CD4-positive, alpha-beta T cell treated with Interferon gamma for 1 hour (primary cell): ENCODE data around the gene CLIC4.
"Not testable (repeated sequence)": the region's sequence is repeated elsewhere in the genome, so short reads cannot be mapped to it uniquely, and the experiment has no call there.

ENCODE experiments used
- DNase-seq: peaks from one replicate; pipeline ENCODE4 v3.0.0-alpha.2; 2020

CLIC4 gene

GRCh38 chr1:24744911-24745710 lies at the start of gene CLIC4:
CLIC4 (plus strand) TSS chr1:24745447; CDS start chr1:24745554, 107 bp downstream.
- DNase-seq: peak; percentile 100

- DNase-seq: no peak
These were observed 49.0 kb upstream of the CLIC4 start for GRCh38 chr1:24696041-24696755.

- DNase-seq: no peak
These were observed 48.4 kb upstream of the CLIC4 start for GRCh38 chr1:24696756-24697330.

- not testable (repeated sequence) for DNase-seq
These were observed 47.7 kb upstream of the CLIC4 start for GRCh38 chr1:24697453-24698001.

- not testable (repeated sequence) for DNase-seq
These were observed 46.9 kb upstream of the CLIC4 start for GRCh38 chr1:24698326-24698725.

GRCh38 chr1:24699628-24700027 lies 45.6 kb upstream of the CLIC4 start:
- no peak for DNase-seq

- no peak for DNase-seq
These were observed 42.5 kb upstream of the CLIC4 start for GRCh38 chr1:24702511-24703293.

- DNase-seq: no peak
These were observed 40.6 kb upstream of the CLIC4 start for GRCh38 chr1:24704411-24705259.

- peak; percentile 59 for DNase-seq
These were observed 39.8 kb upstream of the CLIC4 start for GRCh38 chr1:24705260-24706073.

GRCh38 chr1:24706074-24706389 lies 39.2 kb upstream of the CLIC4 start:
- not testable (repeated sequence) for DNase-seq

GRCh38 chr1:24707687-24708086 lies 37.6 kb upstream of the CLIC4 start:
- DNase-seq: no peak

- peak; percentile 38 for DNase-seq
These were observed 36.3 kb upstream of the CLIC4 start for GRCh38 chr1:24708938-24709337.

GRCh38 chr1:24709791-24710441 lies 35.3 kb upstream of the CLIC4 start:
- no peak for DNase-seq

GRCh38 chr1:24711329-24711728 lies 33.9 kb upstream of the CLIC4 start:
- DNase-seq: no peak

- no peak for DNase-seq
These were observed 32.1 kb upstream of the CLIC4 start for GRCh38 chr1:24713176-24713575.

GRCh38 chr1:24713736-24714135 lies 31.5 kb upstream of the CLIC4 start:
- DNase-seq: no peak

GRCh38 chr1:24714859-24715520 lies 30.3 kb upstream of the CLIC4 start:
- DNase-seq: no peak

GRCh38 chr1:24715658-24716057 lies 29.6 kb upstream of the CLIC4 start:
- no peak for DNase-seq

- no peak for DNase-seq
These were observed 27.2 kb upstream of the CLIC4 start for GRCh38 chr1:24717887-24718650.
